ENCODE data around the gene NIP7. TPM values are rescaled to one million over a fixed set of nuclear protein-coding genes. Genes with fewer than 3 reads are reported as not detected.

NIP7 gene
- total and polyA plus RNA-seq, 2 of the 4 experiments (the other 2 are of a cell fraction) = 14.0 to 28.3 TPM

DNA sequence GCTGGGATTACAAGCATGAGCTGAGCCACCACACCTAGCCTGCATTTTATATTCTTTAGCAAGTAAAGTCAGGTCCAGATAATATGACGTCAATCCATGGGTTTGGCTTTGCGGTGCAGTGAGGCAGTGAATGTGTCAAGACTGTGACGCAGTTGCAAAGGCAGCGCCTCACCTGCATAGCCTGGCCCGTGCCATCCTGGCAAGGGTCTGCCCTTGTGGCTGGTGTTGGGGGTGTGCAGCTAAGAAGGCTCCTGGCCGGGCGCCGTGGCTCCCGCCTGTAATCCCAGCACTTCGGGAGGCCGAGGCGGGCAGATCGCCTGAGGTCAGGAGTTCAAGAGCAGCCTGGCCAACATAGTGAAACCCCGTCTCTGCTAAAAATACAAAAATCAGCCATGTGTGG is 16.2 kb upstream of the NIP7 start:
- ChIA-PET CTCF (no interaction called here), POLR2A (ENCODE audit: unreplicated experiment) (no interaction called here)
- TF ChIP-seq MXI1 (IDR thresholded peaks at IDR 0.05; ENCODE audit: borderline replicate concordance, low read depth, low read length) (no peak), NFE2L2 (IDR thresholded peaks at IDR 0.05; ENCODE audit: low read depth, low read length) (no peak), SMC3 (IDR thresholded peaks at IDR 0.05; ENCODE audit: low read depth, low read length) (no peak), POLR2A (IDR thresholded peaks at IDR 0.05; ENCODE audit: low read depth, low read length) (no peak), FOS (IDR thresholded peaks at IDR 0.05; ENCODE audit: low read depth, low read length) (no peak), RAD21 (IDR thresholded peaks at IDR 0.05; ENCODE audit: low read length) (no peak), MAFK (IDR thresholded peaks at IDR 0.05; ENCODE audit: low read depth, low read length) (no peak), BHLHE40 (IDR thresholded peaks at IDR 0.05; ENCODE audit: low read depth, low read length) (no peak), MAZ (IDR thresholded peaks at IDR 0.05; ENCODE audit: borderline replicate concordance, low read depth, low read length) (no peak), RCOR1 (IDR thresholded peaks at IDR 0.05; ENCODE audit: insufficient replicate concordance, low read length) (no peak), CEBPB (IDR thresholded peaks at IDR 0.05; ENCODE audit: low read depth, low read length) (no peak)
- TF ChIP-seq, protein P1, sequence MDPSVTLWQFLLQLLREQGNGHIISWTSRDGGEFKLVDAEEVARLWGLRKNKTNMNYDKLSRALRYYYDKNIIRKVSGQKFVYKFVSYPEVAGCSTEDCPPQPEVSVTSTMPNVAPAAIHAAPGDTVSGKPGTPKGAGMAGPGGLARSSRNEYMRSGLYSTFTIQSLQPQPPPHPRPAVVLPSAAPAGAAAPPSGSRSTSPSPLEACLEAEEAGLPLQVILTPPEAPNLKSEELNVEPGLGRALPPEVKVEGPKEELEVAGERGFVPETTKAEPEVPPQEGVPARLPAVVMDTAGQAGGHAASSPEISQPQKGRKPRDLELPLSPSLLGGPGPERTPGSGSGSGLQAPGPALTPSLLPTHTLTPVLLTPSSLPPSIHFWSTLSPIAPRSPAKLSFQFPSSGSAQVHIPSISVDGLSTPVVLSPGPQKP (IDR thresholded peaks at IDR 0.05; ENCODE audit: borderline replicate concordance, low read depth, low read length) = no peak
- TF ChIP-seq, protein P2, sequence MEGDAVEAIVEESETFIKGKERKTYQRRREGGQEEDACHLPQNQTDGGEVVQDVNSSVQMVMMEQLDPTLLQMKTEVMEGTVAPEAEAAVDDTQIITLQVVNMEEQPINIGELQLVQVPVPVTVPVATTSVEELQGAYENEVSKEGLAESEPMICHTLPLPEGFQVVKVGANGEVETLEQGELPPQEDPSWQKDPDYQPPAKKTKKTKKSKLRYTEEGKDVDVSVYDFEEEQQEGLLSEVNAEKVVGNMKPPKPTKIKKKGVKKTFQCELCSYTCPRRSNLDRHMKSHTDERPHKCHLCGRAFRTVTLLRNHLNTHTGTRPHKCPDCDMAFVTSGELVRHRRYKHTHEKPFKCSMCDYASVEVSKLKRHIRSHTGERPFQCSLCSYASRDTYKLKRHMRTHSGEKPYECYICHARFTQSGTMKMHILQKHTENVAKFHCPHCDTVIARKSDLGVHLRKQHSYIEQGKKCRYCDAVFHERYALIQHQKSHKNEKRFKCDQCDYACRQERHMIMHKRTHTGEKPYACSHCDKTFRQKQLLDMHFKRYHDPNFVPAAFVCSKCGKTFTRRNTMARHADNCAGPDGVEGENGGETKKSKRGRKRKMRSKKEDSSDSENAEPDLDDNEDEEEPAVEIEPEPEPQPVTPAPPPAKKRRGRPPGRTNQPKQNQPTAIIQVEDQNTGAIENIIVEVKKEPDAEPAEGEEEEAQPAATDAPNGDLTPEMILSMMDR (conservative IDR thresholded peaks at IDR 0.05; ENCODE audit: low read depth, low read length) = no peak
- H3K27me3 ChIP-seq (ENCODE audit: control insufficient read depth, insufficient read depth, low read length) = no peaks in the 10 kb centered on the region
- H2BK15ac ChIP-seq (ENCODE audit: low read depth, low read length) = no peak overlapping the region
- H3K9me1 ChIP-seq (ENCODE audit: insufficient read depth, low read length) = peaks cover 13% of the 10 kb centered on the region
- no peak overlapping the region for H2AK5ac ChIP-seq (ENCODE audit: low read depth, low read length)
- no peak overlapping the region for H3K4me3 ChIP-seq (ENCODE audit: insufficient read depth, low read depth, low read length)
- peaks cover 58% of the 10 kb centered on the region for H4K20me1 ChIP-seq (ENCODE audit: insufficient read depth, low read length)
- no peak for DNase-seq
- H3K18ac ChIP-seq (ENCODE audit: low read depth, low read length) = no peak overlapping the region
- in situ Hi-C loops (cut with MboI; ENCODE audit: low sequenced_read_pairs) = no loop called here
- no peak for ATAC-seq (ENCODE audit: low read depth)
- H2BK120ac ChIP-seq (ENCODE audit: low read depth, low read length) = no peak overlapping the region
- no peak overlapping the region for H3K27ac ChIP-seq (ENCODE audit: insufficient read depth, low read length)
- no TSS peak for BruUV-seq (replicated peaks)
- H2AK9ac ChIP-seq (replicated peaks; ENCODE audit: low read depth, low read length, poor library complexity) = peak overlapping the region; percentile 13
- 97% methylated on average over 7 of the region's 14 CpGs; no CpG with 5 or more reads in 1 of the 2 experiments for WGBS, 2 experiments (ENCODE audit: extremely low coverage in 2 of 2, insufficient read length in 1 of 2)
- H3K14ac ChIP-seq (replicated peaks; ENCODE audit: low read depth, low read length) = no peak overlapping the region
- peaks cover 75% of the 10 kb centered on the region for H3K36me3 ChIP-seq (ENCODE audit: control insufficient read depth, insufficient read depth, low read length)
- H3K56ac ChIP-seq (ENCODE audit: extremely low read depth, insufficient read depth, low read length) = no peak overlapping the region
- H2BK20ac ChIP-seq (ENCODE audit: low read depth, low read length) = no peak overlapping the region
- H3K9me3 ChIP-seq (ENCODE audit: control insufficient read depth, insufficient read depth, low read length) = no peaks in the 10 kb centered on the region
- peaks cover 2% of the 10 kb centered on the region for H3K4me1 ChIP-seq (ENCODE audit: control insufficient read depth, insufficient read depth, low read length)
- H4K5ac ChIP-seq (ENCODE audit: low read depth, low read length) = no peak overlapping the region
- intact Hi-C loops (cut with micrococcal nuclease) = no loop called here
- no peak overlapping the region for H3K9ac ChIP-seq (ENCODE audit: low read depth, low read length)
- no peak overlapping the region for H2BK5ac ChIP-seq (ENCODE audit: low read depth, low read length, poor library complexity, severe bottlenecking)
- dilution Hi-C loops (cut with HindIII; ENCODE audit: low sequenced_read_pairs, unreplicated experiment) = no loop called here
- no peak overlapping the region for H4K91ac ChIP-seq (ENCODE audit: insufficient read depth, low read depth, low read length)
- no peak overlapping the region for H2AFZ ChIP-seq (replicated peaks; ENCODE audit: low read length, poor library complexity)
- no peak overlapping the region for H3K4me2 ChIP-seq (ENCODE audit: low read depth, low read length)
- peaks cover 34 to 83% of the 10 kb centered on the region in 2 experiments for H3K79me1 ChIP-seq (ENCODE audit: low read depth in 1 of 2, low read length in 2 of 2)
- no peak overlapping the region for H3K23ac ChIP-seq (ENCODE audit: low read depth, low read length)
- no peak overlapping the region for H4K8ac ChIP-seq (ENCODE audit: low read depth in 2 of 2, low read length in 2 of 2)
- H3K4ac ChIP-seq (ENCODE audit: low read depth, low read length) = no peak overlapping the region

All from IMR-90 (cell line).